Neuronal stem cell (in vitro differentiated cells): ENCODE measurements around the gene VTI1A.

Experiments
- DNase-seq: peaks from one replicate; pipeline ENCODE4 v3.0.0-alpha.2; 2013; ENCODE audit warnings: low spot score
- H2AFZ ChIP-seq: one replicate; pipeline ENCODE4 v1.6.1; 2013; ENCODE audit warnings: mild to moderate bottlenecking, low read length, inconsistent platforms
- H2AK5ac ChIP-seq: 2 replicates; pipeline ENCODE4 v1.6.1; 2013; ENCODE audit warnings: low read depth, mild to moderate bottlenecking, inconsistent platforms, low read length, moderate library complexity, mixed read lengths
- H2BK120ac ChIP-seq: 2 replicates; pipeline ENCODE4 v1.6.1; 2013; ENCODE audit warnings: low read depth, mild to moderate bottlenecking, inconsistent platforms, low read length, moderate library complexity, mixed read lengths
- H2BK12ac ChIP-seq: one replicate; pipeline ENCODE4 v1.6.1; 2013; ENCODE audit warnings: low read length, inconsistent platforms
- H2BK15ac ChIP-seq: 2 replicates; pipeline ENCODE4 v1.6.1; 2013; ENCODE audit warnings: mild to moderate bottlenecking, low read length, inconsistent platforms, mixed read lengths
- H2BK5ac ChIP-seq: one replicate; pipeline ENCODE4 v1.6.1; 2013; ENCODE audit warnings: inconsistent platforms, mild to moderate bottlenecking, low read length, moderate library complexity
- H3K14ac ChIP-seq: one replicate; pipeline ENCODE4 v1.6.1; 2013; ENCODE audit warnings: low read length, inconsistent platforms
- H3K18ac ChIP-seq: 2 replicates; pipeline ENCODE4 v1.6.1; 2013; ENCODE audit warnings: low read length, inconsistent platforms
- H3K23ac ChIP-seq: 2 replicates; pipeline ENCODE4 v1.6.1; 2013; ENCODE audit warnings: low read depth, mild to moderate bottlenecking, mixed read lengths, low read length, inconsistent platforms; ENCODE audit not compliant: poor library complexity
- H3K27ac ChIP-seq: replicated peaks from 3 replicates; pipeline ENCODE4 v1.5.1; 2013; ENCODE audit warnings: low read length, inconsistent platforms
- H3K27me3 ChIP-seq, 3 experiments: 2 replicates each; pipeline ENCODE4 v1.6.1; 2013; ENCODE audit warnings: low read length in 3 of 3, mild to moderate bottlenecking in 2 of 3, inconsistent platforms in 1 of 3, low read depth in 1 of 3, mixed read lengths in 1 of 3, moderate library complexity in 1 of 3; ENCODE audit not compliant: control insufficient read depth in 3 of 3, insufficient read depth in 3 of 3
- H3K36me3 ChIP-seq, 2 donors: replicated peaks in 1 of 2; 2 replicates each; pipeline ENCODE4 v1.6.1; 2013; ENCODE audit warnings: low read length in 2 of 2; ENCODE audit not compliant: control insufficient read depth in 2 of 2, insufficient read depth in 2 of 2
- H3K4ac ChIP-seq: 2 replicates; pipeline ENCODE4 v1.6.1; 2013; ENCODE audit warnings: inconsistent platforms, mild to moderate bottlenecking, low read length, moderate library complexity
- H3K4me1 ChIP-seq, 2 donors: 1 replicate in 1 of 2; 2 replicates in 1 of 2; pipeline ENCODE4 v1.6.1; 2013; ENCODE audit warnings: low read length in 2 of 2, low read depth in 1 of 2; ENCODE audit not compliant: control insufficient read depth in 2 of 2, insufficient read depth in 1 of 2
- H3K4me2 ChIP-seq: one replicate; pipeline ENCODE4 v1.6.1; 2013; ENCODE audit warnings: mild to moderate bottlenecking, low read length, inconsistent platforms; ENCODE audit not compliant: insufficient read depth, poor library complexity, severe bottlenecking
- H3K4me3 ChIP-seq, 2 donors: 2 replicates each; pipeline ENCODE4 v1.5.1; 2013; ENCODE audit warnings: low read length in 2 of 2, mild to moderate bottlenecking in 2 of 2, inconsistent platforms in 1 of 2, moderate library complexity in 1 of 2
- H3K79me1 ChIP-seq: one replicate; pipeline ENCODE4 v1.6.1; 2013; ENCODE audit warnings: low read depth, mild to moderate bottlenecking, inconsistent platforms, low read length, moderate library complexity
- H3K9ac ChIP-seq: one replicate; pipeline ENCODE4 v1.6.1; 2013; ENCODE audit warnings: mild to moderate bottlenecking, low read depth, low read length, inconsistent platforms; ENCODE audit not compliant: poor library complexity
- H3K9me3 ChIP-seq, 2 donors: replicated peaks in 1 of 2; 2 replicates each; pipeline versions ENCODE3 to v1.6.1; 2013; ENCODE audit warnings: low read length in 2 of 2, mild to moderate bottlenecking in 2 of 2, inconsistent platforms in 1 of 2, low read depth in 1 of 2, mixed read lengths in 1 of 2, moderate library complexity in 1 of 2; ENCODE audit not compliant: control insufficient read depth in 2 of 2, insufficient read depth in 1 of 2
- H4K8ac ChIP-seq: one replicate; pipeline ENCODE4 v1.6.1; 2013; ENCODE audit warnings: low read depth, mild to moderate bottlenecking, inconsistent platforms, low read length, moderate library complexity
- H4K91ac ChIP-seq: one replicate; pipeline ENCODE4 v1.6.1; 2013; ENCODE audit warnings: low read length, low read depth, mild to moderate bottlenecking, inconsistent platforms; ENCODE audit not compliant: poor library complexity
- WGBS, 2 donors: extraction: QIAGEN DNeasy Blood & Tissue Kit; methylation state at CpG; one replicate each; pipeline ENCODE4 v1.1.7; 2013; ENCODE audit warnings: missing lambda C conversion rate in 2 of 2, mixed read lengths in 1 of 2; ENCODE audit not compliant: insufficient read length in 2 of 2, insufficient replicate concordance in 1 of 2; ENCODE audit errors: extremely low coverage in 2 of 2; 5-methylcytosine and 5-hydroxymethylcytosine counted together

Gene VTI1A

GRCh38 chr10:112666094-112666493 lies 219.1 kb downstream of the VTI1A start:
- Histone ChIP-seq H3K4me1 (peaks cover 0 to 8% of the 10 kb centered on the region in 2 donors), H3K4me2 (no peak overlapping the region), H2BK12ac (no peak overlapping the region), H3K9ac (no peak overlapping the region), H3K9me3 (peaks cover 0 to 4% of the 10 kb centered on the region in 2 donors), H3K79me1 (no peaks in the 10 kb centered on the region), H3K4me3 (no peak overlapping the region), H2AK5ac (no peak overlapping the region), H2BK15ac (no peak overlapping the region), H2BK5ac (no peak overlapping the region), H4K8ac (no peak overlapping the region), H3K23ac (no peak overlapping the region), H2BK120ac (no peak overlapping the region), H3K36me3 (peaks cover 0 to 3% of the 10 kb centered on the region in 2 donors), H4K91ac (no peak overlapping the region), H2AFZ (no peak overlapping the region), H3K27ac (no peak overlapping the region), H3K4ac (no peak overlapping the region), H3K14ac (no peak overlapping the region), H3K18ac (no peak overlapping the region), H3K27me3 (no peaks in the 10 kb centered on the region)
- no peak for DNase-seq

- Histone ChIP-seq H4K8ac (no peak overlapping the region), H2BK12ac (no peak overlapping the region), H2AFZ (no peak overlapping the region), H3K27ac (no peak overlapping the region), H3K4ac (no peak overlapping the region), H3K4me3 (no peak overlapping the region), H3K4me1 (peaks cover 0 to 6% of the 10 kb centered on the region in 2 donors), H3K36me3 (peaks cover 0 to 3% of the 10 kb centered on the region in 2 donors), H3K27me3 (no peaks in the 10 kb centered on the region), H3K9ac (no peak overlapping the region), H2BK15ac (no peak overlapping the region), H3K18ac (no peak overlapping the region), H3K14ac (no peak overlapping the region), H3K23ac (no peak overlapping the region), H2BK5ac (no peak overlapping the region), H3K4me2 (no peak overlapping the region), H4K91ac (no peak overlapping the region), H2AK5ac (no peak overlapping the region), H3K79me1 (no peaks in the 10 kb centered on the region), H3K9me3 (no peaks in the 10 kb centered on the region), H2BK120ac (no peak overlapping the region)
- no peak for DNase-seq
- no CpG with 5 or more reads among the region's 4 CpGs for WGBS, 2 donors
Measured at GRCh38 chr10:112669989-112670388, 223.0 kb downstream of the VTI1A start.

GRCh38 chr10:112671743-112672142 lies 224.7 kb downstream of the VTI1A start:
- Histone ChIP-seq H3K9ac (no peak overlapping the region), H2BK5ac (no peak overlapping the region), H3K4me3 (no peak overlapping the region), H3K79me1 (no peaks in the 10 kb centered on the region), H2BK12ac (no peak overlapping the region), H3K23ac (no peak overlapping the region), H3K18ac (no peak overlapping the region), H2AFZ (no peak overlapping the region), H2BK15ac (no peak overlapping the region), H4K8ac (no peak overlapping the region), H3K4me2 (no peak overlapping the region), H2AK5ac (no peak overlapping the region), H3K14ac (no peak overlapping the region), H3K9me3 (no peaks in the 10 kb centered on the region), H3K36me3 (peaks cover 0 to 3% of the 10 kb centered on the region in 2 donors), H3K27ac (no peak overlapping the region), H4K91ac (no peak overlapping the region), H3K27me3 (no peaks in the 10 kb centered on the region), H3K4ac (no peak overlapping the region), H3K4me1 (peaks cover 0 to 6% of the 10 kb centered on the region in 2 donors), H2BK120ac (no peak overlapping the region)
- no CpG with 5 or more reads among the region's 4 CpGs for WGBS, 2 donors
- no peak for DNase-seq

GRCh38 chr10:112672706-112673105 lies 225.7 kb downstream of the VTI1A start:
- H2AFZ ChIP-seq, result no peak overlapping the region
- H3K4me3 ChIP-seq, result no peak overlapping the region
- no CpG with 5 or more reads among the region's 5 CpGs for WGBS, 2 donors
- H3K9me3 ChIP-seq, result no peaks in the 10 kb centered on the region
- no peak overlapping the region for H2AK5ac ChIP-seq
- H2BK12ac ChIP-seq, result no peak overlapping the region
- H2BK120ac ChIP-seq, result no peak overlapping the region
- H3K79me1 ChIP-seq, result no peaks in the 10 kb centered on the region
- H4K8ac ChIP-seq, result no peak overlapping the region
- H3K4me1 ChIP-seq, result peaks cover 0 to 6% of the 10 kb centered on the region in 2 donors
- H3K18ac ChIP-seq, result no peak overlapping the region
- DNase-seq, result no peak
- no peak overlapping the region for H2BK5ac ChIP-seq
- H3K27ac ChIP-seq, result no peak overlapping the region
- H2BK15ac ChIP-seq, result no peak overlapping the region
- H3K4me2 ChIP-seq, result no peak overlapping the region
- H3K14ac ChIP-seq, result no peak overlapping the region
- no peak overlapping the region for H3K9ac ChIP-seq
- H3K23ac ChIP-seq, result no peak overlapping the region
- no peaks in the 10 kb centered on the region for H3K27me3 ChIP-seq
- no peak overlapping the region for H3K4ac ChIP-seq
- no peak overlapping the region for H4K91ac ChIP-seq
- H3K36me3 ChIP-seq, result peaks cover 0 to 3% of the 10 kb centered on the region in 2 donors
